Motor neuron (in vitro differentiated cells): ENCODE measurements around the gene ZBTB48. TPM values are rescaled to one million over a fixed set of nuclear protein-coding genes. Genes with fewer than 3 reads are reported as not detected.
"Not testable (repeated sequence)": the region's sequence is repeated elsewhere in the genome, so short reads cannot be mapped to it uniquely, and the experiment has no call there.

Experiments used
- ATAC-seq, 8 experiments: fragments of 200-7000 bp; cut with Tn5 transposase; replicated peaks in 6 of 8; 2 replicates each; pipeline ENCODE4 v1.8.0; 2021; ENCODE audit warnings: mild to moderate bottlenecking in 8 of 8, moderate library complexity in 8 of 8
- H3K27ac ChIP-seq, 2 donors: fragments of 250-450 bp; sonication (Bioruptor Pico); 2 replicates each; pipeline ENCODE4 v1.9.0; 2021; ENCODE audit warnings: antibody characterized with exemption in 2 of 2, mild to moderate bottlenecking in 2 of 2, moderate library complexity in 1 of 2
- H3K4me1 ChIP-seq, 2 donors: fragments of 250-450 bp; sonication (Bioruptor Pico); replicated peaks in 1 of 2; 2 replicates each; pipeline ENCODE4 v1.6.1; 2021; ENCODE audit warnings: antibody characterized with exemption in 2 of 2, mild to moderate bottlenecking in 2 of 2, moderate library complexity in 1 of 2
- H3K4me3 ChIP-seq, 5 donors: fragments of 250-450 bp; sonication (Bioruptor Pico); 2 replicates each; pipeline ENCODE4 v1.9.0; 2021; ENCODE audit warnings: antibody characterized with exemption in 5 of 5, mild to moderate bottlenecking in 5 of 5, moderate library complexity in 4 of 5
- WGBS, 10 experiments: fragments of 450-650 bp; shearing (Covaris generic); methylation state at CpG; one replicate each; pipeline ENCODE4 v1.0.0; 2022; 5-methylcytosine and 5-hydroxymethylcytosine counted together
- in situ Hi-C, 9 experiments: fragments of 400-800 bp; cut with MboI; loops; one replicate each; pipeline ENCODE4 v1.15.0; 2021; ENCODE audit warnings: low sequenced_read_pairs in 9 of 9, low pct_unique_long_range_greater_than_20kb in 2 of 9; ENCODE audit not compliant: unreplicated experiment in 9 of 9
- total RNA-seq, 8 experiments: library from RNA; unstranded; fragments of 300-600 nt; gene quantifications; 2 replicates each; pipeline versions ENCODE4 v1.2.3 to v1.2.4, GENCODE V29; 2022

ZBTB48 gene
- total RNA-seq, 8 experiments from 2014 or later = 21.9 to 44.4 (median 27.8) TPM

GRCh38 chr1:6599141-6599975 lies 19.6 kb downstream of the ZBTB48 start:
- Histone ChIP-seq H3K27ac (no peak overlapping the region), H3K4me3 (no peak overlapping the region), H3K4me1 (peaks cover 29 to 37% of the 10 kb centered on the region in 2 donors)
- in situ Hi-C loops = no loop called here
- 47 to 100% (median 91%) methylated on average over 1 to 15 of the region's 31 CpGs; no CpG with 5 or more reads in 4 of the 10 experiments for WGBS, 10 experiments
- no peak for ATAC-seq

GRCh38 chr1:6599991-6600390 lies 20.2 kb downstream of the ZBTB48 start:
- in situ Hi-C loops, ATAC-seq, H3K27ac ChIP-seq: not testable (repeated sequence)
- 0 to 92% (median 75%) methylated on average over 2 to 8 of the region's 8 CpGs; no CpG with 5 or more reads in 1 of the 10 experiments for WGBS, 10 experiments
- peak overlapping the region; percentile 49 to 64 (median 59) for H3K4me3 ChIP-seq
- peaks cover 31 to 40% of the 10 kb centered on the region in 2 donors for H3K4me1 ChIP-seq

GRCh38 chr1:6600410-6601048 lies 20.7 kb downstream of the ZBTB48 start:
- Histone ChIP-seq H3K4me1 (peaks cover 31 to 40% of the 10 kb centered on the region in 2 donors), H3K4me3 (peak overlapping the region; percentile 49 to 64 (median 59)), H3K27ac (peak overlapping the region in 1 of 2 donors; percentile 19)
- WGBS, 10 experiments = 0 to 100% (median 35%) methylated on average over 2 to 6 of the region's 10 CpGs; no CpG with 5 or more reads in 3 of the 10 experiments
- ATAC-seq = peak in 6 of 8 experiments; percentile 0 to 17 (median 2)
- in situ Hi-C loops = no loop called here

- ATAC-seq = peak; percentile 9 to 50 (median 24)
- H3K4me3 ChIP-seq = peak overlapping the region; percentile 49 to 64 (median 59)
- H3K4me1 ChIP-seq = peaks cover 31 to 34% of the 10 kb centered on the region in 2 donors
- peak overlapping the region in 1 of 2 donors; percentile 19 for H3K27ac ChIP-seq
- WGBS, 10 experiments = 0 to 7% (median 0%) methylated on average over 1 to 25 of the region's 40 CpGs; no CpG with 5 or more reads in 2 of the 10 experiments
- in situ Hi-C loops = no loop called here
Measured at GRCh38 chr1:6601049-6601922, 21.5 kb downstream of the ZBTB48 start.

- Histone ChIP-seq H3K4me3 (peak overlapping the region; percentile 49 to 64 (median 59)), H3K4me1 (peaks cover 26 to 31% of the 10 kb centered on the region in 2 donors), H3K27ac (peak overlapping the region; percentile 56 to 88)
- in situ Hi-C loops = no loop called here
- WGBS, 10 experiments = 0 to 2% (median 0%) methylated on average over 3 to 52 of the region's 103 CpGs; no CpG with 5 or more reads in 4 of the 10 experiments
- peak; percentile 3 to 61 (median 26) for ATAC-seq
Measured at GRCh38 chr1:6601923-6602668, 22.3 kb downstream of the ZBTB48 start.

- peak within 1 kb of the TSS; percentile 49 to 64 (median 59) for H3K4me3 ChIP-seq
- peaks cover 22 to 31% of the 10 kb centered on the region in 2 donors for H3K4me1 ChIP-seq
- WGBS, 10 experiments = 0% methylated on average over 13 of the region's 84 CpGs; no CpG with 5 or more reads in 9 of the 10 experiments
- in situ Hi-C loops = no loop called here
- peak; percentile 52 to 82 (median 72) for ATAC-seq
- peak within 1 kb of the TSS; percentile 66 to 88 for H3K27ac ChIP-seq
Measured at GRCh38 chr1:6602669-6603237, 23.0 kb downstream of the ZBTB48 start, which contains the start of gene KLHL21. Gene KLHL21 (minus strand): TSS chr1:6602869. CDS start chr1:6602817, 52 bp downstream.

GRCh38 chr1:6603238-6603914 lies 23.6 kb downstream of the ZBTB48 start:
- Histone ChIP-seq H3K4me3 (peak overlapping the region; percentile 49 to 64 (median 59)), H3K4me1 (peaks cover 22 to 31% of the 10 kb centered on the region in 2 donors), H3K27ac (peak overlapping the region; percentile 66 to 88)
- in situ Hi-C loops = no loop called here
- peak; percentile 8 to 33 (median 24) for ATAC-seq
- WGBS, 10 experiments = 0 to 13% (median 2%) methylated on average over 2 to 32 of the region's 36 CpGs; no CpG with 5 or more reads in 1 of the 10 experiments

- H3K4me3 ChIP-seq = peak overlapping the region in 4 of 5 donors; percentile 54 to 64 (median 60)
- H3K4me1 ChIP-seq = peaks cover 22 to 31% of the 10 kb centered on the region in 2 donors
- peak overlapping the region; percentile 66 to 88 for H3K27ac ChIP-seq
- WGBS, 10 experiments = 13 to 51% (median 30%) methylated on average over 2 to 19 of the region's 19 CpGs; no CpG with 5 or more reads in 1 of the 10 experiments
- ATAC-seq = peak in 7 of 8 experiments; percentile 1 to 34 (median 7)
- in situ Hi-C loops = no loop called here
Measured at GRCh38 chr1:6603915-6604558, 24.2 kb downstream of the ZBTB48 start.

- peaks cover 4 to 5% of the 10 kb centered on the region in 2 donors for H3K4me1 ChIP-seq
- WGBS, 10 experiments = 1 to 13% (median 2%) methylated on average over 4 to 29 of the region's 67 CpGs; no CpG with 5 or more reads in 1 of the 10 experiments
- ATAC-seq = peak; percentile 53 to 69 (median 64)
- H3K4me3 ChIP-seq = peak overlapping the region; percentile 64 to 90 (median 79)
- in situ Hi-C loops = no loop called here
- peak overlapping the region; percentile 80 to 83 for H3K27ac ChIP-seq
Measured at GRCh38 chr1:6612641-6613360, 33.0 kb downstream of the ZBTB48 start.

GRCh38 chr1:6613361-6614018 lies 33.7 kb downstream of the ZBTB48 start, which contains the start of gene PHF13:
Gene PHF13 (plus strand): TSS chr1:6613731. CDS start chr1:6614067, 336 bp downstream.
- peak within 1 kb of the TSS; percentile 64 to 90 (median 79) for H3K4me3 ChIP-seq
- peak within 1 kb of the TSS; percentile 80 to 83 for H3K27ac ChIP-seq
- H3K4me1 ChIP-seq = peaks cover 4 to 5% of the 10 kb centered on the region in 2 donors
- ATAC-seq = peak; percentile 87 to 95 (median 94)
- WGBS, 10 experiments = no CpG with 5 or more reads among the region's 84 CpGs
- in situ Hi-C loops = no loop called here
